ENCODE measurements around the gene DDX55.

DNA sequence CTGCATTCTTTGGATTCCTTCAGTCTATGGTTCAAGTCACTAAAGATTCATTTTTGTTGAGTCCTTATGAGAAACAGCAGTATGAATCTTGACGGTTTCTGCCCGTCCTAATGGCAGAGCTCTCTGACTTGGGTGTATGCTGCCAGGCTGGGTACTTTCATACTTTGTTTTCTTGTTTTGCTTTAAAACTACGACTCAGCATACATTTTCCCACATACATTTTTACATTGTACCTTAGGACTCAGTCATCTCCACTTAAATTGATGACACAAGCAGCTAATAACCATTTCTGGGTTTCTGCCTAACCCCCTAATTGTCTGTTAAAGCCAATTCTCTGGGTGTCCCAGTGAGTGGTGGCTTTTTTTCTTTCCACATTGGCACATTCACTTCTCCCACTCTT lies 4.8 kb upstream of the DDX55 start:
- TF ChIP-seq, protein P1, sequence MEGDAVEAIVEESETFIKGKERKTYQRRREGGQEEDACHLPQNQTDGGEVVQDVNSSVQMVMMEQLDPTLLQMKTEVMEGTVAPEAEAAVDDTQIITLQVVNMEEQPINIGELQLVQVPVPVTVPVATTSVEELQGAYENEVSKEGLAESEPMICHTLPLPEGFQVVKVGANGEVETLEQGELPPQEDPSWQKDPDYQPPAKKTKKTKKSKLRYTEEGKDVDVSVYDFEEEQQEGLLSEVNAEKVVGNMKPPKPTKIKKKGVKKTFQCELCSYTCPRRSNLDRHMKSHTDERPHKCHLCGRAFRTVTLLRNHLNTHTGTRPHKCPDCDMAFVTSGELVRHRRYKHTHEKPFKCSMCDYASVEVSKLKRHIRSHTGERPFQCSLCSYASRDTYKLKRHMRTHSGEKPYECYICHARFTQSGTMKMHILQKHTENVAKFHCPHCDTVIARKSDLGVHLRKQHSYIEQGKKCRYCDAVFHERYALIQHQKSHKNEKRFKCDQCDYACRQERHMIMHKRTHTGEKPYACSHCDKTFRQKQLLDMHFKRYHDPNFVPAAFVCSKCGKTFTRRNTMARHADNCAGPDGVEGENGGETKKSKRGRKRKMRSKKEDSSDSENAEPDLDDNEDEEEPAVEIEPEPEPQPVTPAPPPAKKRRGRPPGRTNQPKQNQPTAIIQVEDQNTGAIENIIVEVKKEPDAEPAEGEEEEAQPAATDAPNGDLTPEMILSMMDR (IDR thresholded peaks at IDR 0.05) = no peak
- TF ChIP-seq POLR2A (IDR thresholded peaks at IDR 0.05) = no peak
- no peak for TF ChIP-seq POLR2AphosphoS5 (IDR thresholded peaks at IDR 0.05)
